Bone marrow (tissue), 2 donors: ENCODE measurements around the gene OR5AU1.
A peak's percentile ranks its signal among the peaks of the same experiment; 100 is the strongest.

Experiments used
- DNase-seq, 2 donors: peaks; one replicate each; lab custom pipeline; 2025; lab: John Stamatoyannopoulos, UW

OR5AU1 gene

DNA sequence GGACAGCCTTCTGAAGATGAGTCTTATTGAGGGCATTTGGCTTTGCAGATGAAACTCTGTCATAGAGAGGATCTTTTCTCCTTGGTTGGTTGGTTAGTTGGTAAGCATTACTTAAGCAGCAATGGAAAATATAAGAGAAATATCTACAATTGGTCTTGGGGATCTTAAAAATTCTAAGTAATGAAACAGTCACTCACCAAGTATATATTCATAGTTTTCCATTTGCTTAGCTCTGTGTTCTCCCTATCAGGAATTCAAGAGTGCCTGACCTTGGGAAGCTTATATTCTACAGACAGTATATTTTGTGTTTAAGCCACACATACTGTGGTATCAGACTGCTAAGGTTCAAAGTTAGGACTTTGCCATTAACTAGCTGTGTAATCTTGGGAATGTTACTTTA lies at the start of gene OR5AU1:
OR5AU1 (minus strand) TSS at position 101 of the 400 bp plus-strand sequence. CDS start 191 bp downstream, outside the sequence.
- DNase-seq = no peak

DNA sequence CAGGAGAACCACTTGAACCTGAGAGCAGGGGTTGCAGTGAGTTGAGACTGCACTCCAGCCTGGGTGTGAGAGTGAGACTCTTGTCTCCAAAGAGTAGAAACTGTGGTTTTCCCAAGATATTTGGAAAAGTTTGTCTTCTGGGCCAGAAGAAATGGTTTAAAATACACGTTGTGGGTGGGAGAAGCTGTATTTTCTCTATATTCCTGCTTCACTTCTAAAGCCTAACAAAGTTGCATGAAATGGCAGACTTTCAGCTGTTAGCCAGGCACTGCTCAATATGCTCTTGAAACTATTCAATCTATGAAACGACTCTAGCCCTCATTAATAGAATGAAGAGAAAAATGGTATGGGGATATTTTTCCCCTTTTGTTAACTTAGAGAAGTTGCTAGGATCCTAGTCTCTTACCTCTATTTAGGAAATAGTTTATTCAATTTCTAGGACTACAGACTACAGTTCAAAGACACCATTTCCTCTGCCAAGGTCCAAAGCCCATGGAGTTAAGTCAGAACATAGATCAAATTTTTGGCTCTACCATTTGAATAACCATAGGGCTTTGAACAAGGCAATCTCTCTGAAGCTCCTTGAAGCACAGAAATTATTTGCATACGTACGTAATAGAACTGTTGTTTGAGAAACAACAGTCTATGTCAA lies 49.3 kb upstream of the OR5AU1 start:
- no peak for DNase-seq

DNA sequence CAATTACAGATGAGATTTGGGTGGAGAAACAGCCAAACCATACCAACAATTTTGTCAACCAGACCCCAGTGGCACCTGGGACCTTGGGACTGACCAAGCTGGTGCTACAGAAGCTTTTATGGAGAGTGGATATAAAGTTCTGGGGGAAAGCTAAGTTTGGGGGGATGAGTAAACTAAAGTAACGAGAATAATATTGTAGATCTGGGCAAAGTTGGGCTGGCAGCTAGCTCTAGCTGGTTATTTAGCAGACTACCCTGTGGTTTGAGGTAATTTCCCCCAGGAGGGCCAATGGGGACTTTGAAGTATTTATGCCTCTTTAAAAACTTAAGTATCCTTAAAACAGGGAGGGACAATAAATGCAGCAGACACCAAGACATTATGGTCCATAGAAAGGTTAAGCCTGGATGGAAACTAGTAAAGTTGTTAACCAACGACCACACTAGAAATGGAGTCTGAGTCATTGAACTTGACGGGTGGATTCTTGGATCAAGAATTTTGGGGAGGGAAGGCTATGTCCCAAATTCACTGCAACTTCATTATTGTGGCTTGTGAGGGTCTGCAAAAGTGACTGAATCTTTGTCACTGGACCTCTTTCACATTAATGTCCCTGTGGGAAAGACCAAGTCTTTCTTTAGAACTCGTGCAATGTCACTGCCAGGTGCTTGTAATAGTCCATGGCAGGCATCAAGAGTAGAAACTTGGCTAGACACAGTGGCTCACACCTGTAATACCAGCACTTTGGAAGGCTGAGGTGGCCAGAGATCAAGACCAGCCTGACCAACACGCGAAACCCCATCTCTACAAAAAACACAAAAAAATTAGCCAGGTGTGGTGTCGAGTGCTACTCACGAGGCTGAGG lies 48.5 kb upstream of the OR5AU1 start:
- DNase-seq = no peak

DNA sequence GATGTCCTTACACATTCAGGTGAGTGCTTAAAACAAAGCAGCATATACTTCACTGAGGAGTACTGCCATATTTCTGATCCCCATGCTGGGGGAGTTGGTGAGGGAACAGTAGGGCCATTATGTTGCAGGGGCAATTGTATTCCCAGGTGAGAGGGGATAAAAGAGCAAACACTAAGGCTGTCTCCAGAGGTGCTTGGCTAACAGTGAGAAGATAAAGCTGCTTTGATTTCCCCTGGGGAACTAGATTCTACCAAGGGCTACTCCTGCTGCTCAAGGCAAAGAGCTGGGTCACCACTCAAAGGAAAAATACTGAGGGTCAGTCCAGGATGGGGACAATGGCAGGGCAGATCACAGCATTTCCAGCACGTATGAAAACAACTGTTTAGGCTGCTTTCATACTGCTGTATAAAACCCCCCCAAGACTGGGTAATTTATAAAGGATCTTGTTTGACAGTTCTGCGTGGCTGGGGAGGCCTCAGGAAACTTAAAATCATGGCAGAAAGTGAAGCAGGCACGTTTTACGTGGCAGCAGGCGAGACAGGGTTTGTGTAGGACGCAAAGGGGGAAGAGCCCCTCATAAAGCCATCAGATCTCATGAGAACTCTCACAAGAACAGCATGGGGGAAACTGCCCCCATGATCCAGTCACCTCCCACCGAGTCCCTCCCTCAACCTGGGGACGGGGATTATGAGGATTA lies 47.8 kb upstream of the OR5AU1 start:
- no peak for DNase-seq

DNA sequence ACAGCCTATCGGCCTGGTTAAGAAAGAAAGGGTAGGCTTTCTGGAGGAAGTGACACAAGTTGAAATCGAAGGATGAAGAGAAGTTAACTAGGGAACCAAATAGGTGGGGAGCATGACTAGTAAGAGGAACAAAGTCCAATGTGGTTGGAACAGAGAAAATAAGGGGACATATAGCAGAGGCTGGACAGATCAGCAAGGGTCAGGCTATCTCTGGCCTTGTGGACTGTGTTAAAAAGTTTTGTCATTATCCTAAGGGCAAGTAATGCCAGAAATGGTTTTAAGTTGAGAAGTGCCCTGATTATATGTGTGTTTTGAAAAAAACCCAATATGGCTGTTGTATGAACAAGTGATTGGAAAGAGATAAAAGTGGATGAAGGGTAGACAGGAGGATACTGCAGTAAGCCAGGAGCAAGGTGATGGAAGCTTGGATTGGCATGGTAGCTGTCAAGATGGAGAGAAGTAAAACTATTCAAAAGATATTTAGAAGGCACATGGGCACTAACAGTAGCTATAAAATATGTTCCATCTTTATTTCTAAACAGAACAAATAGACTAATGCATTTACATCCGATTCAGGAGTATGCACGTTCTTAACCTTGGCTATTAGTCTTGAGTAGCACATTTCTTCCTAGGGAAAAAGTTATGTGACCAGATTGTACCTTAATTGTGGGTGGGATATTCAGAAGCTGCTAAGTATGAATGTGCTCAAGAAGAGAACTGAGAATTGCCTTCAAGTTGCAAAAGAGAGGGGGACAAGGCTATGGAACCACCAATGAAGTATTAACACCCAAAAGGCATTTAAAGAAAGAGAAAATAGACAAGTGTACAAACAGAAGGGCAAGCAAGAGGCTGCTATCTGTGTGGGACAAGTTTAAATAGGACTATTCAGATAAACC lies 46.8 kb upstream of the OR5AU1 start:
- DNase-seq = no peak

DNA sequence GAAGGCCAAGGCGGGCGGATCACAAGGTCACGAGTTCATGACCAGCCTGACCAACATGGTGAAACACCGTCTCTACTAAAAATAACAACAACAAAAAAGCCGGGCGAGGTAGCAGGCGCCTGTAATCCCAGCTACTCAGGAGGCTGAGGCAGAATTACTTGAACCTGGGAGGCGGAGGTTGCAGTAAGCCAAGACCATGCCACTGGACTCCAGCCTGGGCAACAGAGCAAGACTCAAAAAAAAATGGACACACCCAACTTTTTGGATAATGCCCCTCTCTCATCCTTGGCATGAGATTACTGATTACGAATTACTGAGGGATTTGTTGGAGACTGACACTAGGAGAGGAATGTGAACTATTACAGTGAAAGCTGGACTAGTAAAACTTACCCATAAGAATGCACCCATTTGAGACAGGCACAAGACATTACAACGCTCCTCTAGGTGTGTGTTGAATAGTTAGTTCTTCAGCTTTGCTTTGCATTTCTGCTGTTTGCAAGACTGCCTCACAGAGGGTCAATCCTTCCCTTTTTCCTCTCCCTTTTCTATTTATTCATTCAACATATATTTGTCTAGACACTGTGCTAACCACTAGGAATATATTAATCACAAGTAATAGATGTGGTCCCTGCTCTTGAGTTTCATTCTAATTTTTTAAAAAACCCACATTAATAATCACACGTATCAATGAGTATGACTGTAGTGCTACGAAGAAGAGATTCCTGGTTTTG lies 46.0 kb upstream of the OR5AU1 start:
- no peak for DNase-seq

DNA sequence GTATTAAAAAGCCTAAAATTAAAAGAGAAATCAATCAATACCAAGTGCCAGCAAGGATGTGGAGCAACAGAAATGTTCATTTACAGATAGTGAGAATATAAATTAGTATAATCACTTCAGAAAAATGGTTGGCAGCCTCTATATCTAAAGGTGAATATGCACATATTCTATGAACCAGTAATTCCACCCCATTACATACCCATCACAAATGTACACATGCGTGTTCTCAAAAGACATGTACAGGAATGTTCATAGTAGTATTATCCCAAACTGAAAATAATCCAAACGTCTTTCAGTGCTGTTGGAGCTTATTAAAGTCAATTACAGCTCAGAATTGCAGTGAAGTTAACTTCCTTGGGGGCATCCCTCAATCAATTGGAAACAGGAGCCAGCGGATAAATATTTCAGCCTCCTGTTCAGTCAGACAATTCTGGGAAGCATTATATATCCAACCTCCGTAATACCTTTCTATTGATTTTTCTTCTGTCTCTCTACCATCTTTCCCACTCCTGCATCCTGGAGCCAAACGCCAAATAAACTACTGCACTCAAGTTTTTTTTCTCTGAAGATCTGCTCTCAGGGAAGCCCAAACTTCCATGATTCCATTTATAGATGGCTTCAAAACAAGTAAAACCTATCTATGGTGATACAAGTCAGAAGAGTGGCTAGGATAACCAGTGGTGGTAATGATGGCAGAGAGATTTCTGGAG lies 45.0 kb upstream of the OR5AU1 start:
- no peak for DNase-seq

DNA sequence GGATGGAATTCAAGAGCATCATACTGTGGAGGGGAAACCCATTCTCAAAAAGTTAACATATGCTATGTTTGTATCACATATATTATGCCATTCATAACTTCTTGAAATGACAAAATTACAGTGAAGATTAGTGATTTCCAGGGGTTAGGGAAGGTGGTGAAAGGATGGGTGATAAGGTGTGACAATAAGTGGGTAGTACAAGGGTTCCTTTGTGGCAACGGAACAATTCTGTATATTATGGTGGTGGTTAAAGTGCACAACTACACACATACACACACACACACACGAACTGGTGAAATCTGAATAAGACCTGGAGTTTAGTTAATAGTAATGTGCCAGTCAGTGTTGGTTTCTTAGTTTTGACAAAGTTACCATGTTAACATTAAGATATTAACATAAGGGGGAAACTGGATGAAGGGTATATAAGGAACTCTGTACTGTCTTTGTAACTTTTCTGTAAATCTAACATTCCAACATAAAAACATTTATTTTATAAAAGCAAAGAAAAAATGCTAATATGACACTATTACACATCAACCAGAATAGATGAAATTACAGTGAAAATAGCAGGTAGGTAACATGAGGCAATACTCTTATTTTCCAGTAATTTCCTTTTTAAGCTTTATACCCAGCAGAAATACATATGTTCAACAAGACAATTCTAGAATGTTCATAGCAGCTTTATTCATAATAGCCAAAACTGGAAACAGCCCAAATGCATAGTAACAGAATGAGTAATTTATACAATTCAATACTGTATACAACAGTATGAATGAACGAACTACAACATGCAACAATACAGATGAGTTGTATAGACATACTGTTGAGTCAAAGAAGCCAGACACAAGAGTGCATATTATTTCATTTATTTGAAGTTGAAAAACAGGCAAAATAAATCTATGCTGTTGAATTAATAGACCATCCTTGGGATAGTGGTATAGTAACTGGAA lies 44.0 kb upstream of the OR5AU1 start:
- no peak for DNase-seq

DNA sequence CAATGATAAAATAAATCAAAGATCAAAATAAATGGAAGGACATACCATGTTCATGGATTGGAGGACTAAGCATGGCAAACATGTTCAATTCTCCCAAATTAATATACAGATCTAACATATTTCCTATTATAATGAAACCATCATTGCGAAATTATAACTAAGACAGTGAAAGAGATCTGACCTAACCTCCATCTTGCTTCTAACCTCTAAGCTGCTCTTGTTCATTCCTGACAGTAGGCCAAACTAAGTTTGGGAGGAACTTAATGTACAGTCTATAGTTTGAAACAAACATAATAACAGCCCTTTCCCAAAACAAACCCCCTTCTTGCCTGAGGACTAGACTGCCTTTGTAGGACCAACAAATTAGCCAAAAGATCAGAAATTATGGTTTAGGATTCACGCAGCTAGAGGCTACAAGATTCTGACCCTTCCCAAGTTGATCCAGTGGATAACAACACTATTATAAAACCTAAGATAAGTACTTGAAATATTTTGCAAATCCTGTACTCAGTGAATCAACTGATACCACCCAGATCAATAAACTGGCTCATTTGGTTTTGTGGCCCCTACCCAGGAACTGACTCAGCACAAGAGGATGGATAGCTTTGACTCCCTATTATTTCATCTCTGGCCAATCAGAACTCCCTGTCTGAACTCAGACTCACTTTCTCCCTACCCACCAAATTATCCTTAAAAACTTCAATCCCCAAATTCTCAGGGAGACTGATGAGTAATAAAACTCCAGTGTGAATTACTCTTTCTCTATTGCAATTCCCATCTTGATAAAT lies 41.7 kb upstream of the OR5AU1 start:
- no peak for DNase-seq

DNA sequence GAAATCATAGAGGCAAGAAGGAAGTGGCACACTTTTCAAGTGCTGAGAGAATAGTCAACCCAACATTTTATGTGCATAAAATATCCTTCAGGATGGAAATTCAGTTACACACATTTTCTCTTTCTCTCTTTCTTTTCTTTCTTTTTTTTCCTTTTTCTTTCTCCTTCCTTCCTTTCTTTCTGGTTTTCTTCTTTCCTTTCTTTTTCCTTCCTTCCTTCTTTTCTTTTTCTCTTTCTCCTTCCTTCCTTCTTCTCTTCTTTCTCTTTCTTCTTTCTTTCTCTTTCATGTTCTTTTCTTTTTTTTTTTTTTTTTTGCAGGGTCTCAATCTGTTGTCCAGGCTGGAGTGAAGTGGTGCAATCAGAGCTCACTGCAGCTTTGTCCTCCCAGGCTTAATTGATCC lies 38.7 kb upstream of the OR5AU1 start:
- no peak for DNase-seq

DNA sequence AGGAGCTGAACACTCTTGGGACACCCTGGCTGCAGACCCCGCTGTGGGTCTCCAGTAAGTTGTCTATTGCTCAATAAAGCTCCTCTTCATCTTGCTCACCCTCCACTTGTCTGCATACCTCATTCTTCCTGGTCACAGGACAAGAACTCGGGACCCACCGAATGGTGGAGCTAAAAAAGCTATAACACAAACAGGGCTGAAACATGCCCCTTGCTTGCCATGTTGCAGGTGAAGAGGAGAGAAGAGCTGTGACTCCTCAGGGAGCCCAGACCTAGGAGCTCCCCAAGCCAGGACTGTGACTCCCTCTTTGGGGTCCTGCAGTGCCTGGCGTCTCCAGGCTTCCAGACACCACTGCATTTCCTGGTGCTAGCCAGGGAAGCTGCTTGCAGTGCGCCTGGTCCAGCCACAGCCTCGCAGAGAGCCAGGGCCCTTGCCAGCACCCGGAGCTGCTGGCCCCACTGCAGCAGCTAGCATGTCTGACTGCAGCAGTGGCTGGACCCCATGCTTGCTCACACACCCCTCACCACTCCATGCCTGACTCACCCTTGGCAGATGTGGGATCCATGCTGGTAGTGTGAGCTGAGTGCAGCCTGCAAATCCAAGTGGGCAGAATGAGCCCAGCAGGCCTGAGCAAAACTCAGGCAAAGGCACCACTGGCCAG lies 37.1 kb upstream of the OR5AU1 start:
- DNase-seq = no peak

DNA sequence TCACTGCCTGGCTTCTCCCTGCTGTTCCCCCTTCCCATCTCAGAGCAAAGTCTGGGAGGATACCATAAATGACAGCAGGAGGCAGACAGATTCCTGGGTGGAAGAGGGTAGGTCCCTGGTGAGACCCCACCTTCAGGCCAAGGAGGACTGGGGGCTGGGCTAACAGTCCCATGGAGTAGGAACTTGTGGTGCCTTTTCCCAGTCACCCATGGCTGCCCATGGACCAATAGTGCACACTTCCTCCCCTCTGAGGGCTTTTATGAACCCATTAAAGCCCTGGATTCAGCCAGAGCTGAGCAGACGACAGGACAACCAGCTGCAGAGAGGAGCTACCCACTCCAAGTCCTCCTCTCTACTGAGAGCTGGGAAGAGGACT lies 36.6 kb upstream of the OR5AU1 start:
- DNase-seq = no peak

DNA sequence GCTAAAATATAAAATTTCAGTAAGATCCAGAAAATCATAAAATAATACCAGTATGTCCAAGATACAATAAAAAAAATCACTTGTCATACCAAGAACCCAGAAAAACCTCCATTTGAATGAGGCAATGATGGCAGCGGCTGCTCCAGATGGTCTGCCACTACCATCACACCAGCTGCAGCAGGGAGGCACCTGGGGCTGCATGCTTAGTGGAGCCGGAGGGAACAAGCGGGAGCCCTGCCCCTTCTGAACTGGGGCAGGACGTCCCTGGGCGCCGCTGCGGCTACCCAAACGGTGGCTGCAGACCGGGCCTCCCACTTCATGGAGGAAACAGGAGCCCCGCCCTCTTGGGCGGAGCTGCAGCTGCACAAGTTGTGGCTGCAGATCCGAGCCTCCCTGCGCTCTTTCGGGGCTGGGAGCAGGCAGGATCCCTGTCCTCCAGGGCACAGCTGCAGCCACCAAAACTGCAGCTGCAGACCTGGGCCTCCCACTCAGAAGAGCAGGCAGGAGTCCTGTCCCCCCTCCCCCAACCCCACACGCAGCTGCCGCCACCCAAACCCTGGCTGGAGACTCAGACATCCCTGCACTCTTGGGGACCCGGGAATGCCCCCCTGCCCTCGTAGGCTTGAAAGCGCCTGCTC lies 36.1 kb upstream of the OR5AU1 start:
- DNase-seq = peak in 1 of 2 donors; percentile 74

DNA sequence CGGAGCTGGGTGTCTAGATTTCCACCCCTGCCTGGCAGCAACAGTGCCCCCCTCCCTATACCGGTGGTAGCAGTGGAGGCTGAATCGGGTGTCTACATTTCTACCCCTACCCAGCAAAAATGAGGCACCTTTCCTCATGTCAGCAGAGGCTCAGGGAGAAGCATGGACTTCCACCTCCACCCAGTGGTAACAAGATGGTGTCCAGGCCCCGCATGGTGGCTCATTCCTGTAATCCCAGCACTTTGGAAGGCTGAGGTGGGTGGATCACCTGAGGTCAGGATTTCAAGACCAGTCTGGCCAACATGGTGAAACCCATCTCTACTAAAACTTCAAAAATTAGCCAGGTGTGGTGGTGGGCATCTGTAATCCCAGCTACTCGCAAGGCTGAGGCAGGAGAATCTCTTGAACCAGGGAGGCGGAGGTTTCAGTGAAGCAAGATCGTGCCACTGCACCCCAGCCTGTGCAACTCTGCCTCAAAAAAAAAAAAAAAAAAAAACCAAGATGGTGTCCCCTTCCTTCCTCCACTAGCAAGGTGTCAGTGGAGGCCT lies 35.5 kb upstream of the OR5AU1 start:
- no peak for DNase-seq

DNA sequence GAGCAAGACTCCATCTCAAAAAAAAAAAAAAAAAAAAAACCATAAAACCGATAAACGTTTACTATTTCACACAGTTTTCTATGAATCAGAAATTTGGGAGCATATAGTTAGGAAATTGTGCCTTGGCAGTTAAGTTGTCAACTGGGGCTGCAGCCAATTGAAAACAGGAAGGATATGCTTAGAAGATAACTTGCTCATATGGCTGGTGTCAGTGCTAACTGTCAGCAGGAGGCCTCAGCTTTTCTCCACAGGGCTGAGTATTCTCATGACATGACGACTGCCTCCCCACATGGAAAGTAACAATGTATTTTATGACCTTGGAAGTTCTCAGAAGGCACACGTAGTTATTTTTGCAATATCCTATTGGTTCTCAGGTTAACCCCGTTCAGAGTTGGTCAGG lies 29.6 kb upstream of the OR5AU1 start:
- DNase-seq = peak in 1 of 2 donors; percentile 64

DNA sequence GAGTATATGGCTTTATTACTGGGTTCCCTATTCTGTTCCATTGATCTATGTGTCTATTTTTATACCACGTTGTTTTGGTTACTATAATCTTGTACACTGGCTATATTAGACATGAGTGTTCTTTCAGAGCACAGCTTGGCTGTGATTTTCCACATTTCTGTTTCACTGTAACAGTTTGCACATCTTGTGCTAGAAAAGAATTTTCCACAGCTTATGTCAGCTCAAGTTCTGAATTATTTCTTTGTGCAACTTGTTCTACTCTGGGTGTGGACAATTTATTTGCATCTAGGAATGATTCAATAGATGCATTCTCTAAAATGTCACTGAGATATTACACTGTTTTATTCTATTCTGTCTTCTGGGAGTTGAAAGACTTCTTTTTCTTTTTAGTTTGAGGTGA lies 28.4 kb upstream of the OR5AU1 start:
- no peak for DNase-seq

DNA sequence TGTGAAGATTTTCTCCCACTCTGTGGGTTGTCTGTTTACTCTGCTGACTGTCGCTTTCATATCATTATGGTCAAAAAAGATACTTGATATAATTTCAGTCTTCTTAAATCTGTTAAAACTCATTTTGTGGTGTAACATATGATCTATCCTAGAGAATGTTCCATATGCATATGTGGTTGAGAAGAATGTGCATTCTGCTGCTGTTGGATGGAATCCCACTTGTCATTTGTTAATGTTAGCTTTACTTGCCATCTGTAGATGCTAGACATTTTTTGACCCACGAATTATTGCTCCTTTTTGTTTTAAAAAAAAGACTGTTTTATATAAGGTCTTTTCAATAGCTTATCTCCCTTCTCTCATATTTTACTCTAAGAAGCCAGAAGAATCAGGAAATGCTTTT lies 26.3 kb upstream of the OR5AU1 start:
- no peak for DNase-seq
